HG02981 (cell line): ENCODE results near the gene C12orf42.
A peak's percentile ranks its signal among the peaks of the same experiment; 100 is the strongest.

Source experiments
- ATAC-seq: cut with Tn5 transposase; IDR thresholded peaks from one replicate; pipeline ENCODE4 v1.9.1; 2021; ENCODE audit warnings: mild to moderate bottlenecking, moderate library complexity; ENCODE audit not compliant: unreplicated experiment

Gene C12orf42

GRCh38 chr12:103495469-103496456 is at the start of gene C12orf42:
Gene C12orf42, minus strand, starts transcription at chr12:103495968. Its CDS starts 17,542 bp downstream, at chr12:103478426.
- ATAC-seq = peak; percentile 70

- ATAC-seq = no peak
These were observed 46.3 kb upstream of the C12orf42 start for GRCh38 chr12:103542078-103542477.

GRCh38 chr12:103540319-103540718 is 44.6 kb upstream of the C12orf42 start:
- no peak for ATAC-seq

GRCh38 chr12:103538397-103538796 is 42.6 kb upstream of the C12orf42 start:
- ATAC-seq = no peak

- no peak for ATAC-seq
These were observed 34.7 kb upstream of the C12orf42 start for GRCh38 chr12:103530307-103531066.

GRCh38 chr12:103529306-103529705 is 33.5 kb upstream of the C12orf42 start:
- ATAC-seq = no peak

GRCh38 chr12:103524238-103524875 is 28.6 kb upstream of the C12orf42 start:
- ATAC-seq = no peak

GRCh38 chr12:103523771-103524170 is 28.0 kb upstream of the C12orf42 start:
- no peak for ATAC-seq

- no peak for ATAC-seq
These were observed 25.0 kb upstream of the C12orf42 start for GRCh38 chr12:103520686-103521215.

- ATAC-seq = no peak
These were observed 23.9 kb upstream of the C12orf42 start for GRCh38 chr12:103519632-103520031.

- no peak for ATAC-seq
These were observed 23.1 kb upstream of the C12orf42 start for GRCh38 chr12:103518899-103519298.

GRCh38 chr12:103517161-103517560 is 21.4 kb upstream of the C12orf42 start:
- no peak for ATAC-seq

GRCh38 chr12:103515341-103515740 is 19.6 kb upstream of the C12orf42 start:
- ATAC-seq = no peak

GRCh38 chr12:103513875-103514274 is 18.1 kb upstream of the C12orf42 start:
- ATAC-seq = no peak

- ATAC-seq = peak; percentile 90
These were observed 9.8 kb upstream of the C12orf42 start for GRCh38 chr12:103505371-103506236.

GRCh38 chr12:103504606-103505005 is 8.8 kb upstream of the C12orf42 start:
- ATAC-seq = no peak

GRCh38 chr12:103503546-103504480 is 8.0 kb upstream of the C12orf42 start:
- no peak for ATAC-seq

GRCh38 chr12:103501447-103501846 is 5.7 kb upstream of the C12orf42 start:
- ATAC-seq = no peak

GRCh38 chr12:103499571-103499970 is 3.8 kb upstream of the C12orf42 start:
- ATAC-seq = no peak
